A673 (cell line): ENCODE results near the gene PHIP. TPM values are rescaled to one million over a fixed set of nuclear protein-coding genes. Genes with fewer than 3 reads are reported as not detected.

Experiments
- BruUV-seq: library from RNA; stranded (reverse); fragments of 400-500 nt; replicated peaks from 2 replicates; lab custom pipeline; 2021; lab: Mats Ljungman, UMichigan
- CTCF ChIA-PET: fragments of 300-600 bp; sonication (Branson Sonifier 250); formaldehyde crosslinking; loops from one replicate; lab custom pipeline; 2022; ENCODE audit warnings: antibody characterized with exemption; lab: Charles Lee
- POLR2A ChIA-PET: fragments of 300-600 bp; sonication (Branson Sonifier 250); formaldehyde crosslinking; loops from one replicate; lab custom pipeline; 2022; ENCODE audit warnings: antibody characterized with exemption; ENCODE audit not compliant: low non-redundant PET; lab: Charles Lee
- DNase-seq: peaks from one replicate; pipeline ENCODE4 v3.0.0-alpha.2; 2015; ENCODE audit warnings: low spot score
- H3K27ac ChIP-seq: fragments of 200-600 bp; sonication (generic); 2 replicates; pipeline ENCODE4 v1.5.1; 2016; ENCODE audit warnings: mixed run types, low read depth, mild to moderate bottlenecking, mixed read lengths, antibody characterized with exemption, low read length; ENCODE audit not compliant: poor library complexity, severe bottlenecking
- H3K27me3 ChIP-seq: fragments of 200-600 bp; sonication (generic); replicated peaks from 2 replicates; pipeline ENCODE4 v1.6.1; 2017; ENCODE audit warnings: mixed run types, low read depth, mild to moderate bottlenecking, mixed read lengths, antibody characterized with exemption, low read length; ENCODE audit not compliant: insufficient read depth, poor library complexity
- H3K36me3 ChIP-seq: fragments of 200-600 bp; sonication (generic); 2 replicates; pipeline ENCODE4 v1.6.1; 2016; ENCODE audit warnings: mixed run types, mild to moderate bottlenecking, mixed read lengths, antibody characterized with exemption, low read length; ENCODE audit not compliant: insufficient read depth, poor library complexity, severe bottlenecking
- H3K4me1 ChIP-seq: fragments of 200-600 bp; sonication (generic); 2 replicates; pipeline ENCODE4 v1.6.1; 2017; ENCODE audit warnings: mixed run types, mild to moderate bottlenecking, mixed read lengths, antibody characterized with exemption, low read length; ENCODE audit not compliant: insufficient read depth, poor library complexity, severe bottlenecking
- H3K4me3 ChIP-seq: fragments of 200-600 bp; sonication (generic); 2 replicates; pipeline ENCODE4 v1.5.1; 2016; ENCODE audit warnings: low read depth, mixed run types, mild to moderate bottlenecking, mixed read lengths, low read length; ENCODE audit not compliant: poor library complexity, severe bottlenecking
- H3K9me3 ChIP-seq: fragments of 200-600 bp; sonication (generic); 2 replicates; pipeline ENCODE4 v1.6.1; 2016; ENCODE audit warnings: mixed run types, low read depth, mild to moderate bottlenecking, mixed read lengths, antibody characterized with exemption, low read length; ENCODE audit not compliant: poor library complexity, severe bottlenecking
- CTCF ChIP-seq: fragments of 300-800, 200-600 bp; sonication (generic); conservative IDR thresholded peaks from 2 replicates; pipeline ENCODE4 v1.5.1; 2017; ENCODE audit warnings: low read depth, mild to moderate bottlenecking, antibody characterized with exemption, low read length, moderate library complexity, mixed read lengths
- EZH2 ChIP-seq: fragments of 200-600 bp; sonication (generic); IDR thresholded peaks from 2 replicates; pipeline ENCODE4 v1.6.1; 2017; ENCODE audit warnings: borderline replicate concordance, low read depth, mild to moderate bottlenecking, mixed read lengths, antibody characterized with exemption, low read length; ENCODE audit not compliant: poor library complexity, severe bottlenecking
- intact Hi-C: fragments of 100-400 bp; cut with micrococcal nuclease; formaldehyde crosslinking; loops from one replicate; pipeline ENCODE4 v1.10.0; 2022; ENCODE audit not compliant: unreplicated experiment
- total RNA-seq: library from RNA; stranded (reverse); gene quantifications from 2 replicates; pipeline ENCODE4 v1.2.3, GENCODE V29; 2021

PHIP gene
- total RNA-seq, 1 experiment from 2014 or later: 42.5 TPM

GRCh38 chr6:79081663-79082062, 3.6 kb upstream of the PHIP start:
- DNase-seq: peak; percentile 20
- no peaks in the 10 kb centered on the region for H3K27me3 ChIP-seq
- no peak overlapping the region for H3K27ac ChIP-seq
- BruUV-seq: no TSS peak
- ChIA-PET CTCF (no interaction called here), POLR2A (no interaction called here)
- no peaks in the 10 kb centered on the region for H3K36me3 ChIP-seq
- H3K4me1 ChIP-seq: peaks cover 18% of the 10 kb centered on the region
- TF ChIP-seq CTCF (no peak), EZH2 (no peak)
- intact Hi-C loops: no loop called here
- H3K4me3 ChIP-seq: no peak overlapping the region
- no peaks in the 10 kb centered on the region for H3K9me3 ChIP-seq

- intact Hi-C loops: no loop called here
- H3K9me3 ChIP-seq: no peaks in the 10 kb centered on the region
- BruUV-seq: no TSS peak
- peak overlapping the region; percentile 98 for H3K27ac ChIP-seq
- CTCF ChIA-PET: no interaction called here
- H3K36me3 ChIP-seq: no peaks in the 10 kb centered on the region
- POLR2A ChIA-PET: no interaction called here
- no peaks in the 10 kb centered on the region for H3K27me3 ChIP-seq
- peak overlapping the region; percentile 81 for H3K4me3 ChIP-seq
- TF ChIP-seq EZH2: no peak
- TF ChIP-seq CTCF: no peak
- DNase-seq: no peak
- peaks cover 25% of the 10 kb centered on the region for H3K4me1 ChIP-seq
Measured at GRCh38 chr6:79079561-79080041, 1.5 kb upstream of the PHIP start.

GRCh38 chr6:79077715-79078074, 359 bp downstream of the PHIP start:
- Histone ChIP-seq H3K9me3 (no peaks in the 10 kb centered on the region), H3K4me1 (peaks cover 30% of the 10 kb centered on the region), H3K36me3 (no peaks in the 10 kb centered on the region), H3K4me3 (peak overlapping the region; percentile 81), H3K27ac (peak overlapping the region; percentile 98), H3K27me3 (no peaks in the 10 kb centered on the region)
- ChIA-PET CTCF (interaction anchor here (0.7 kb wide), 1 partner anchor 223 kb away, joined by 7 read pairs; no protein-coding TSS in a partner anchor), POLR2A (interaction anchor here (0.6 kb wide), 1 partner anchor 211 kb away, joined by 4 read pairs; no protein-coding TSS in a partner anchor)
- TF ChIP-seq EZH2 (no peak), CTCF (no peak)
- DNase-seq: no peak
- BruUV-seq: no TSS peak
- intact Hi-C loops: loop anchor here (1.0 kb wide), 2 partner anchors 157 to 460 kb away; partner anchors contain the start of genes HMGN3 and LCA5
